ENCODE data around the gene E2F8.

The E2F8 gene

DNA sequence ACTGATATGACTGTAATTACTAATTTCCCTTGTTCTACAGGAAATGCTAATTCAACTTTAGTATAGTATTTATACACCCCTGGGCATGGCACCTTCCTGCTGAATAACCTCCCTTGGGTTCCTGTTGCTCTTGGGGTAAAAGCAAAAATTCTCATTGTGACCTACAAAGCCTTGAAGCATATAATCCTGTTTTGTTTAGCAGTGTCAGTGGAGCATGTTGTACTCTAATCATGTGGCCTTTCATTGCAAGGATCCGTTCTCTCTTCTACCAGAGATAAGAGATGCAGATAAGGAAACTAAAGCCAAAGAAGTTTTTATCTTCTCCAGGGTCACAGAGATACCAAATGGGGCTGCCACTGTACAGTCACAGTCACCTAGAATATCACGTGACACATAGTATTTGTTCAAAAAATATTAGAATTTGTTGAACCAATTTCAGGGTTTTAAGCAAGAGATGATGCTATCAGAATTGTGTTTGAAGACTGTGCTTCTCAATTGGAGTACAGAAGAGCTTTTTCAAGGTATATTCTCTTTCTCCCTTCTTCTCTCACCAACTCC, 64.0 kb downstream of the E2F8 start:
- Histone ChIP-seq H3F3A (ENCODE audit: control insufficient read depth, insufficient read depth) (no peaks in the 10 kb centered on the region), H3K4me3 (ENCODE audit: low read length) (no peak overlapping the region), H3K36me3 (ENCODE audit: control insufficient read depth, low read length) (peaks cover 34% of the 10 kb centered on the region), H3K9me2 (replicated peaks; ENCODE audit: control insufficient read depth, low read length) (no peaks in the 10 kb centered on the region), H3K4me2 (ENCODE audit: low read length) (no peak overlapping the region), H3K4me1 (ENCODE audit: control insufficient read depth, low read length) (no peaks in the 10 kb centered on the region), H3K79me2 (ENCODE audit: control insufficient read depth, low read length) (no peaks in the 10 kb centered on the region), H3K9me3 (ENCODE audit: control insufficient read depth, insufficient read depth, low read length) (no peaks in the 10 kb centered on the region), H4K20me1 (ENCODE audit: control insufficient read depth, insufficient read depth, low read depth, low read length) (no peaks in the 10 kb centered on the region), H3K27ac (ENCODE audit: low read depth, low read length) (no peak overlapping the region), H3K27me3 (ENCODE audit: control insufficient read depth, low read length) (no peaks in the 10 kb centered on the region)
- TF ChIP-seq EZH2phosphoT487 (IDR thresholded peaks at IDR 0.05; ENCODE audit: borderline replicate concordance, low read length), result no peak
- TF ChIP-seq, protein P1, sequence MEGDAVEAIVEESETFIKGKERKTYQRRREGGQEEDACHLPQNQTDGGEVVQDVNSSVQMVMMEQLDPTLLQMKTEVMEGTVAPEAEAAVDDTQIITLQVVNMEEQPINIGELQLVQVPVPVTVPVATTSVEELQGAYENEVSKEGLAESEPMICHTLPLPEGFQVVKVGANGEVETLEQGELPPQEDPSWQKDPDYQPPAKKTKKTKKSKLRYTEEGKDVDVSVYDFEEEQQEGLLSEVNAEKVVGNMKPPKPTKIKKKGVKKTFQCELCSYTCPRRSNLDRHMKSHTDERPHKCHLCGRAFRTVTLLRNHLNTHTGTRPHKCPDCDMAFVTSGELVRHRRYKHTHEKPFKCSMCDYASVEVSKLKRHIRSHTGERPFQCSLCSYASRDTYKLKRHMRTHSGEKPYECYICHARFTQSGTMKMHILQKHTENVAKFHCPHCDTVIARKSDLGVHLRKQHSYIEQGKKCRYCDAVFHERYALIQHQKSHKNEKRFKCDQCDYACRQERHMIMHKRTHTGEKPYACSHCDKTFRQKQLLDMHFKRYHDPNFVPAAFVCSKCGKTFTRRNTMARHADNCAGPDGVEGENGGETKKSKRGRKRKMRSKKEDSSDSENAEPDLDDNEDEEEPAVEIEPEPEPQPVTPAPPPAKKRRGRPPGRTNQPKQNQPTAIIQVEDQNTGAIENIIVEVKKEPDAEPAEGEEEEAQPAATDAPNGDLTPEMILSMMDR (IDR thresholded peaks at IDR 0.05; ENCODE audit: low read depth, low read length, poor library complexity, severe bottlenecking), result no peak
